Measurements from ENCODE around the gene NUB1.

- TF ChIP-seq, protein P1, sequence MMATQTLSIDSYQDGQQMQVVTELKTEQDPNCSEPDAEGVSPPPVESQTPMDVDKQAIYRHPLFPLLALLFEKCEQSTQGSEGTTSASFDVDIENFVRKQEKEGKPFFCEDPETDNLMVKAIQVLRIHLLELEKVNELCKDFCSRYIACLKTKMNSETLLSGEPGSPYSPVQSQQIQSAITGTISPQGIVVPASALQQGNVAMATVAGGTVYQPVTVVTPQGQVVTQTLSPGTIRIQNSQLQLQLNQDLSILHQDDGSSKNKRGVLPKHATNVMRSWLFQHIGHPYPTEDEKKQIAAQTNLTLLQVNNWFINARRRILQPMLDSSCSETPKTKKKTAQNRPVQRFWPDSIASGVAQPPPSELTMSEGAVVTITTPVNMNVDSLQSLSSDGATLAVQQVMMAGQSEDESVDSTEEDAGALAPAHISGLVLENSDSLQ (IDR thresholded peaks at IDR 0.05) = no peak
- TF ChIP-seq FOXM1 (IDR thresholded peaks at IDR 0.05; ENCODE audit: borderline replicate concordance) = no peak
These were observed 32.5 kb downstream of the NUB1 start for GRCh38 chr7:151374139-151374538.

All from HEK293T (cell line).